ENCODE data around the gene PLEKHG3. TPM values are rescaled to one million over a fixed set of nuclear protein-coding genes. Genes with fewer than 3 reads are reported as not detected.

Gene PLEKHG3
- total and polyA plus RNA-seq, 2 experiments from 2014 or later, result 23.0 to 83.1 TPM

- TF ChIP-seq ZNF462 (CRISPR knock-in tag; IDR thresholded peaks at IDR 0.05) (no peak), STAT1 (IDR thresholded peaks at IDR 0.05; ENCODE audit: unreplicated experiment) (no peak), NANOG (IDR thresholded peaks at IDR 0.05; ENCODE audit: borderline replicate concordance) (no peak), CREB1 (CRISPR knock-in tag; IDR thresholded peaks at IDR 0.05; ENCODE audit: low read depth) (no peak), ZNF331 (CRISPR knock-in tag; IDR thresholded peaks at IDR 0.05; ENCODE audit: low read depth) (no peak), ZNF114 (CRISPR knock-in tag; IDR thresholded peaks at IDR 0.05) (no peak), JUNB (IDR thresholded peaks at IDR 0.05; ENCODE audit: unreplicated experiment) (no peak), CTCF (conservative IDR thresholded peaks at IDR 0.05; ENCODE audit: low read depth in 2 of 2) (no peak), EZH2 (IDR thresholded peaks at IDR 0.05; ENCODE audit: low read depth, unreplicated experiment) (no peak)
These were observed 49.3 kb upstream of the PLEKHG3 start (continued) for GRCh38 chr14:64654901-64655300.
